SKM-1 treated with dmso at 0.1 percent for 144 hours (cell line): ENCODE data around the gene PMEPA1.

ENCODE experiments used
- DNase-seq: peaks from one replicate; lab custom pipeline; 2025; ENCODE audit not compliant: unreplicated experiment; lab: John Stamatoyannopoulos, UW

Gene PMEPA1

GRCh38 chr20:57694481-57694880 lies 15.3 kb downstream of the PMEPA1 start:
- DNase-seq: no peak

GRCh38 chr20:57693670-57694329 lies 16.0 kb downstream of the PMEPA1 start:
- DNase-seq: no peak

GRCh38 chr20:57693002-57693582 lies 16.7 kb downstream of the PMEPA1 start:
- no peak for DNase-seq

GRCh38 chr20:57692393-57692792 lies 17.4 kb downstream of the PMEPA1 start:
- DNase-seq: no peak

- no peak for DNase-seq
These were observed 18.1 kb downstream of the PMEPA1 start for GRCh38 chr20:57691699-57692098.

GRCh38 chr20:57690525-57690924 lies 19.3 kb downstream of the PMEPA1 start:
- DNase-seq: no peak

- no peak for DNase-seq
These were observed 19.9 kb downstream of the PMEPA1 start for GRCh38 chr20:57689745-57690481.

- no peak for DNase-seq
These were observed 21.0 kb downstream of the PMEPA1 start for GRCh38 chr20:57688864-57689263.

- no peak for DNase-seq
These were observed 21.5 kb downstream of the PMEPA1 start for GRCh38 chr20:57688295-57688694.

GRCh38 chr20:57686931-57687652 lies 22.7 kb downstream of the PMEPA1 start:
- DNase-seq: no peak

- DNase-seq: no peak
These were observed 24.6 kb downstream of the PMEPA1 start for GRCh38 chr20:57685146-57685758.

- DNase-seq: no peak
These were observed 25.0 kb downstream of the PMEPA1 start for GRCh38 chr20:57684808-57685140.

GRCh38 chr20:57683881-57684807 lies 25.7 kb downstream of the PMEPA1 start:
- DNase-seq: no peak

- DNase-seq: no peak
These were observed 26.5 kb downstream of the PMEPA1 start for GRCh38 chr20:57683287-57683686.

GRCh38 chr20:57682184-57683101 lies 27.4 kb downstream of the PMEPA1 start:
- DNase-seq: no peak

GRCh38 chr20:57680934-57681914 lies 28.6 kb downstream of the PMEPA1 start:
- DNase-seq: no peak

GRCh38 chr20:57680131-57680716 lies 29.6 kb downstream of the PMEPA1 start:
- no peak for DNase-seq

- DNase-seq: no peak
These were observed 30.7 kb downstream of the PMEPA1 start for GRCh38 chr20:57679113-57679512.
